Endothelial cell of umbilical vein (primary cell): ENCODE results near the gene EVC. TPM values are rescaled to one million over a fixed set of nuclear protein-coding genes. Genes with fewer than 3 reads are reported as not detected.

Experiments
- BruUV-seq: library from RNA; stranded (reverse); fragments of 400-500 nt; replicated peaks from 2 replicates; lab custom pipeline; 2021; lab: Mats Ljungman, UMichigan
- CTCF ChIA-PET: fragments of 300-600, 350-600 bp; sonication (Branson Sonifier 250); formaldehyde crosslinking; loops from one replicate; lab custom pipeline; 2021; ENCODE audit warnings: antibody characterized with exemption, inconsistent platforms; lab: Charles Lee
- POLR2A ChIA-PET: fragments of 300-600, 350-600 bp; sonication (Branson Sonifier 250); formaldehyde crosslinking; loops from one replicate; lab custom pipeline; 2021; ENCODE audit warnings: antibody characterized with exemption, inconsistent platforms; lab: Charles Lee
- DNase-seq: peaks from one replicate; pipeline ENCODE4 v3.0.0-alpha.2; 2011; ENCODE audit warnings: low read depth, low spot score
- FAIRE-seq: peaks from 2 replicates; lab custom pipeline; 2011; peaks lifted over from hg19 to GRCh38; lab: Jason Lieb, UNC
- H2AFZ ChIP-seq: 2 replicates; pipeline ENCODE4 v1.6.0; 2012; ENCODE audit warnings: low read depth, low read length, control low read depth, inconsistent platforms
- H3K27ac ChIP-seq: 2 replicates; pipeline ENCODE4 v1.5.1; 2011; ENCODE audit warnings: low read depth, mild to moderate bottlenecking, control low read depth, low read length, moderate library complexity; ENCODE audit not compliant: insufficient read depth
- H3K27me3 ChIP-seq, 2 experiments: 2 replicates each; pipeline versions ENCODE4 v1.6.0 to v1.6.1; 2011; ENCODE audit warnings: low read length in 2 of 2, mixed read lengths in 1 of 2; ENCODE audit not compliant: control insufficient read depth in 2 of 2, insufficient read depth in 2 of 2
- H3K36me3 ChIP-seq, 2 experiments: 2 replicates in 1 of 2; 3 replicates in 1 of 2; pipeline ENCODE4 v1.5.1; 2011; ENCODE audit warnings: low read length in 2 of 2, mild to moderate bottlenecking in 1 of 2, moderate library complexity in 1 of 2; ENCODE audit not compliant: control insufficient read depth in 2 of 2, insufficient read depth in 2 of 2; ENCODE audit errors: extremely low read depth in 1 of 2
- H3K4me1 ChIP-seq: 3 replicates; pipeline ENCODE4 v1.5.1; 2011; ENCODE audit warnings: mild to moderate bottlenecking, low read length; ENCODE audit not compliant: control insufficient read depth, insufficient read depth; ENCODE audit errors: extremely low read depth
- H3K4me2 ChIP-seq: 2 replicates; pipeline ENCODE4 v1.6.1; 2011; ENCODE audit warnings: low read length, control low read depth, mixed read lengths; ENCODE audit not compliant: insufficient read depth
- H3K4me3 ChIP-seq, 3 experiments: fragments of 200-600 bp in 1 of 3; sonication (generic), shearing (Covaris generic) in 1 of 3; replicated peaks in 1 of 3; 2 replicates each; pipeline ENCODE4 v1.5.1; 2011 to 2016; ENCODE audit warnings: control low read depth in 3 of 3, low read length in 3 of 3, mild to moderate bottlenecking in 2 of 3, inconsistent platforms in 1 of 3, low read depth in 1 of 3, moderate library complexity in 1 of 3; ENCODE audit not compliant: insufficient read depth in 1 of 3
- H3K79me2 ChIP-seq: 2 replicates; pipeline ENCODE4 v1.6.0; 2012; ENCODE audit warnings: low read length, inconsistent platforms; ENCODE audit not compliant: control insufficient read depth, insufficient read depth
- H3K9ac ChIP-seq: replicated peaks from 2 replicates; pipeline ENCODE3; 2011; ENCODE audit warnings: low read length, control low read depth; ENCODE audit not compliant: insufficient read depth; ENCODE audit errors: extremely low read depth
- H3K9me1 ChIP-seq: replicated peaks from 3 replicates; pipeline ENCODE4 v1.6.0; 2011; ENCODE audit warnings: mild to moderate bottlenecking, low read length; ENCODE audit not compliant: control insufficient read depth, insufficient read depth; ENCODE audit errors: extremely low read depth
- H3K9me3 ChIP-seq: replicated peaks from 2 replicates; pipeline ENCODE4 v1.5.1; 2012; ENCODE audit warnings: low read length, inconsistent platforms; ENCODE audit not compliant: control insufficient read depth, insufficient read depth
- H4K20me1 ChIP-seq: replicated peaks from 2 replicates; pipeline ENCODE3; 2011; ENCODE audit warnings: mild to moderate bottlenecking, low read length; ENCODE audit not compliant: control insufficient read depth, insufficient read depth; ENCODE audit errors: extremely low read depth
- EZH2 ChIP-seq: IDR thresholded peaks from 2 replicates; pipeline ENCODE4 v1.6.1; 2012; ENCODE audit warnings: borderline replicate concordance, low read depth, mild to moderate bottlenecking, moderate library complexity, low read length, inconsistent platforms; ENCODE audit not compliant: severe bottlenecking
- FOS ChIP-seq: IDR thresholded peaks from 2 replicates; pipeline ENCODE4 v1.6.1; 2011; ENCODE audit warnings: mild to moderate bottlenecking, low read length, moderate library complexity, borderline replicate concordance; ENCODE audit not compliant: insufficient read depth
- JUN ChIP-seq: IDR thresholded peaks from 2 replicates; pipeline ENCODE4 v1.6.1; 2011; ENCODE audit warnings: borderline replicate concordance, low read depth; ENCODE audit not compliant: insufficient read length, insufficient read depth
- MYC ChIP-seq: IDR thresholded peaks from one replicate; pipeline ENCODE4 v1.6.1; 2011; ENCODE audit warnings: mild to moderate bottlenecking, low read depth, low read length
- POLR2A ChIP-seq: IDR thresholded peaks from 2 replicates; pipeline ENCODE4 v1.6.1; 2012; ENCODE audit warnings: low read depth, mild to moderate bottlenecking, control low read depth, low read length
- POLR2AphosphoS5 ChIP-seq: IDR thresholded peaks from 2 replicates; pipeline ENCODE4 v1.6.1; 2012; ENCODE audit warnings: low read depth, mild to moderate bottlenecking, control low read depth, low read length, moderate library complexity; ENCODE audit not compliant: insufficient read depth
- dilution Hi-C: fragments of 300-500 bp; cut with MboI; formaldehyde crosslinking; loops from one replicate; pipeline ENCODE4 v1.15.0; 2019; ENCODE audit warnings: low sequenced_read_pairs; ENCODE audit not compliant: extremely low pct_ligation_motif_present
- intact Hi-C: fragments of 100-400 bp; cut with micrococcal nuclease; formaldehyde crosslinking; loops from one replicate; pipeline ENCODE4 v1.10.0; 2022
- polyA plus RNA-seq, 4 experiments: library from polyadenylated mRNA; depleted of rRNA in 3 of 4; stranded (reverse) in 3 of 4; unstranded in 1 of 4; fragments of >200 nt; gene quantifications; 2 replicates each; pipeline versions ENCODE4 v1.2.1 to v1.2.3, GENCODE V29; 2011 to 2012; ENCODE audit warnings: missing spikeins in 1 of 4
- total RNA-seq: library from RNA; stranded (reverse); gene quantifications from 2 replicates; pipeline ENCODE4 v1.2.3, GENCODE V29; 2021
- TF ChIP-seq, protein P1 (sequence below), 2 donors: IDR thresholded peaks; 1 replicate in 1 of 2; 2 replicates in 1 of 2; pipeline ENCODE4 v1.5.1; 2011; ENCODE audit warnings: low read length in 2 of 2, mild to moderate bottlenecking in 2 of 2, moderate library complexity in 2 of 2, control low read depth in 1 of 2, inconsistent platforms in 1 of 2, low read depth in 1 of 2; ENCODE audit not compliant: insufficient read depth in 1 of 2; ENCODE audit errors: extremely low read depth in 1 of 2

The EVC gene
- total and polyA plus RNA-seq, 2 donors (not counting 3 experiments of a cell fraction or from before 2014, with no cell fraction given), result 6.3 to 31.6 TPM

- TF ChIP-seq POLR2AphosphoS5 (no peak), MYC (no peak), POLR2A (no peak), JUN (no peak), EZH2 (no peak), FOS (no peak)
- TF ChIP-seq, protein P1, sequence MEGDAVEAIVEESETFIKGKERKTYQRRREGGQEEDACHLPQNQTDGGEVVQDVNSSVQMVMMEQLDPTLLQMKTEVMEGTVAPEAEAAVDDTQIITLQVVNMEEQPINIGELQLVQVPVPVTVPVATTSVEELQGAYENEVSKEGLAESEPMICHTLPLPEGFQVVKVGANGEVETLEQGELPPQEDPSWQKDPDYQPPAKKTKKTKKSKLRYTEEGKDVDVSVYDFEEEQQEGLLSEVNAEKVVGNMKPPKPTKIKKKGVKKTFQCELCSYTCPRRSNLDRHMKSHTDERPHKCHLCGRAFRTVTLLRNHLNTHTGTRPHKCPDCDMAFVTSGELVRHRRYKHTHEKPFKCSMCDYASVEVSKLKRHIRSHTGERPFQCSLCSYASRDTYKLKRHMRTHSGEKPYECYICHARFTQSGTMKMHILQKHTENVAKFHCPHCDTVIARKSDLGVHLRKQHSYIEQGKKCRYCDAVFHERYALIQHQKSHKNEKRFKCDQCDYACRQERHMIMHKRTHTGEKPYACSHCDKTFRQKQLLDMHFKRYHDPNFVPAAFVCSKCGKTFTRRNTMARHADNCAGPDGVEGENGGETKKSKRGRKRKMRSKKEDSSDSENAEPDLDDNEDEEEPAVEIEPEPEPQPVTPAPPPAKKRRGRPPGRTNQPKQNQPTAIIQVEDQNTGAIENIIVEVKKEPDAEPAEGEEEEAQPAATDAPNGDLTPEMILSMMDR (IDR thresholded peaks at IDR 0.05; ENCODE audit: extremely low read depth in 1 of 2, insufficient read depth in 1 of 2, low read depth in 1 of 2, low read length in 2 of 2), result no peak
- dilution Hi-C loops (no loop called here), intact Hi-C loops (no loop called here)
- ChIA-PET CTCF (no interaction called here), POLR2A (no interaction called here)
- H3K9ac ChIP-seq, result no peak overlapping the region
- no peaks in the 10 kb centered on the region for H3K9me1 ChIP-seq
- H3K27ac ChIP-seq, result no peak overlapping the region
- H3K4me2 ChIP-seq, result no peak overlapping the region
- no peaks in the 10 kb centered on the region for H3K79me2 ChIP-seq
- no peak for FAIRE-seq
- no peak overlapping the region for H3K4me3 ChIP-seq
- H3K4me1 ChIP-seq, result no peaks in the 10 kb centered on the region
- H3K9me3 ChIP-seq, result no peaks in the 10 kb centered on the region
- no peaks in the 10 kb centered on the region for H3K27me3 ChIP-seq
- DNase-seq, result no peak
- BruUV-seq, result no TSS peak
- H4K20me1 ChIP-seq, result no peaks in the 10 kb centered on the region
- no peak overlapping the region for H2AFZ ChIP-seq
- peaks cover 3 to 48% of the 10 kb centered on the region in 2 experiments for H3K36me3 ChIP-seq
Observed at GRCh38 chr4:5686338-5686737, 24.7 kb upstream of the EVC start.
